Suprapubic skin (tissue), 4 donors: ENCODE data around the gene PAX9.

Source experiments
- CTCF ChIP-seq, 2 donors: fragments of 200-600 bp in 1 of 2; fragments of 450-650 bp in 1 of 2; sonication (generic) in 1 of 2; IDR thresholded peaks; one replicate each; pipeline ENCODE4 v1.5.1; 2016 to 2019; ENCODE audit warnings: antibody characterized with exemption in 2 of 2, mild to moderate bottlenecking in 1 of 2, moderate library complexity in 1 of 2
- EP300 ChIP-seq: sonication (generic); formaldehyde crosslinking; IDR thresholded peaks from one replicate; pipeline ENCODE4 v1.6.1; 2017; ENCODE audit warnings: antibody characterized with exemption
- POLR2A ChIP-seq, 2 donors: fragments of 450-650 bp; IDR thresholded peaks; one replicate each; pipeline ENCODE4 v1.6.1; 2017; ENCODE audit warnings: antibody characterized with exemption in 2 of 2, mild to moderate bottlenecking in 2 of 2, moderate library complexity in 2 of 2
- POLR2AphosphoS5 ChIP-seq, 3 donors: sonication (generic); formaldehyde crosslinking; IDR thresholded peaks; one replicate each; pipeline ENCODE4 v1.6.1; 2017; ENCODE audit warnings: antibody characterized with exemption in 3 of 3

- TF ChIP-seq CTCF (IDR thresholded peaks at IDR 0.05) (no peak), POLR2A (IDR thresholded peaks at IDR 0.05) (no peak), EP300 (no peak), POLR2AphosphoS5 (IDR thresholded peaks at IDR 0.05) (no peak)
These were observed 43.0 kb upstream of the PAX9 start for GRCh38 chr14:36618641-36619040.
